Breast epithelium (tissue), 3 donors: ENCODE results near the gene PROZ.

Experiments used
- CTCF ChIP-seq, 3 donors: fragments of 450-650 bp; IDR thresholded peaks; one replicate each; pipeline ENCODE4 v1.5.1; 2016 to 2017; ENCODE audit warnings: antibody characterized with exemption in 3 of 3, mild to moderate bottlenecking in 3 of 3, moderate library complexity in 3 of 3
- POLR2A ChIP-seq: fragments of 450-650 bp; IDR thresholded peaks from one replicate; pipeline ENCODE4 v1.6.1; 2016; ENCODE audit warnings: antibody characterized with exemption, mild to moderate bottlenecking, moderate library complexity

GRCh38 chr13:113219256-113219940, 61.0 kb downstream of the PROZ start:
- TF ChIP-seq CTCF (IDR thresholded peaks at IDR 0.05) (no peak), POLR2A (no peak)
